HG03342 (cell line): ENCODE data around the gene GPR152.
"Not testable (repeated sequence)": the region's sequence is repeated elsewhere in the genome, so short reads cannot be mapped to it uniquely, and the experiment has no call there.

Experiments used
- ATAC-seq: cut with Tn5 transposase; IDR thresholded peaks from one replicate; pipeline ENCODE4 v1.9.1; 2021; ENCODE audit warnings: mild to moderate bottlenecking, moderate library complexity; ENCODE audit not compliant: unreplicated experiment

GPR152 gene

GRCh38 chr11:67465530-67465929, 13.0 kb upstream of the GPR152 start:
- not testable (repeated sequence) for ATAC-seq

GRCh38 chr11:67465189-67465510, 12.6 kb upstream of the GPR152 start:
- no peak for ATAC-seq

- peak; percentile 47 for ATAC-seq
Measured at GRCh38 chr11:67464411-67465188, 12.1 kb upstream of the GPR152 start.

DNA sequence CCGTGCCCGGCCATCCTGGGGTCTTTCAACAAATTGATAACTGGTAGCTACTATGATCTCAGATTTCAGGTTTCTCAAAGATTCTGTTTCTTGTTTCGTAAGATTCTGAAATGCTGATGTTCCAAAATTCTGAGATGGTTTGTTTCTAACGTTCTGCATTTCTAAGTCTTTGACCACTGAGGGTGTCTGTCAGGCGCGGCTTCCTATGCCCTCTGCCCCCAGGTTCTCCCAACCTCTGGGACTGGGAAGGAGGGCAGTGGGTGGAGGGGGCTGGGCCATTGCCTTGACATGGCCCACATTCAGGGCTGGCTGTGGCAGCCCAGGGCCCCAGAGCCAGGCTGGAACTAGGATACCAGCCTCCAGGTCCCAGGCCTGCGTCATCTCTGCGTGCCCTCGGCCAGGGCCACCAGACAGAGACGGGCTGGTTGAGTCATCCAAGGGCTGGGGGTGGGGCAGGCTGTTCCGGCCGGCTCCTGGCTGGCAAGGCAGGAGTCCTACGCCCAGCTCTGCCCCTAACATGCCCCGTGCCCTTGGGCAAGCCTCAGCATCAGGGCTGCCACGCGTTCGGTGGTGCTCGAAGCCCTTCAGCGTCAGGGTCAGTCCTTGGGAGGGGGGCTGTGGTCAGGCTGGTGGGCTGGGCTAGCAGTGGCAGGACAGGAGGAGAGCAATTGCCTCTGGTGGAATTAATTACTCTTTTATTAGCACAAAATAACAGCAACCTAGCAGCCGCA, 11.3 kb upstream of the GPR152 start:
- no peak for ATAC-seq

- no peak for ATAC-seq
Measured at GRCh38 chr11:67463186-67463585, 10.7 kb upstream of the GPR152 start.

DNA sequence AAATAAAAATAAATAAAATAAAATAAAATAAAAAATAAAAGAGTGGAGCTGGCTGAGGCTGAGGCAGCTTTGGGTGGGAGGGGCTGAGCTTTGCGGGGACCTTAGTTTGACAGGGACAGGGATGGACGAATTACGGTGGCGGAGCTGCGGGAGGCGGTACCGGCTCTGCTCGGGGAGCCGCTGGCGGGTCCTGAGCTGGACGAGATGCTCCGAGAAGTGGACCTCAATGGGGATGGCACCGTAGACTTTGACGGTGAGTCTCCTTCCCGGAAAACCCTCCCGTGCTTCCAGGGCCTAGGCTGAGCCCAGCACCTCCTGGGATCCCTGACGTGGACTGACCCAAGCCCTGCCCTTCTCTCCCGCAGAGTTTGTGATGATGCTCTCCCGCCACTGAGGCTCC, 5.7 kb upstream of the GPR152 start:
- no peak for ATAC-seq

DNA sequence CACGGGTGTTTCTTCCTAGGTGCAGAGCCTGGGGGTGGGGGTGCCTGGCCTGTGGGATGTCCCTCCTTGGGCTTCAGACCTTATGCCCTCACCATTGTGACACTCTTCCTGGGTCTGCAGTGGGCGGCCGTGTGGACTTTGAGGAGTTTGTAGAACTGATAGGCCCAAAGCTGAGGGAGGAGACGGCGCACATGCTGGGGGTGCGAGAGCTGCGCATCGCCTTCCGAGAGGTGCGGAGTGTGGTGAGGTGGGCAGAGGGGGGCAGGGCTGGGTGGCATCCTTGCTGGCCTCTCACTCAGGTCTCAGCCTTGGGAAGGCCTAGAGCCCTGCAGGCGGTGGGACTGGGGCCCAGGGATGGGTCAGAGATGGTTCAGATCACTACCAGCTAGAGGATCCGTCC, 4.9 kb upstream of the GPR152 start:
- no peak for ATAC-seq

DNA sequence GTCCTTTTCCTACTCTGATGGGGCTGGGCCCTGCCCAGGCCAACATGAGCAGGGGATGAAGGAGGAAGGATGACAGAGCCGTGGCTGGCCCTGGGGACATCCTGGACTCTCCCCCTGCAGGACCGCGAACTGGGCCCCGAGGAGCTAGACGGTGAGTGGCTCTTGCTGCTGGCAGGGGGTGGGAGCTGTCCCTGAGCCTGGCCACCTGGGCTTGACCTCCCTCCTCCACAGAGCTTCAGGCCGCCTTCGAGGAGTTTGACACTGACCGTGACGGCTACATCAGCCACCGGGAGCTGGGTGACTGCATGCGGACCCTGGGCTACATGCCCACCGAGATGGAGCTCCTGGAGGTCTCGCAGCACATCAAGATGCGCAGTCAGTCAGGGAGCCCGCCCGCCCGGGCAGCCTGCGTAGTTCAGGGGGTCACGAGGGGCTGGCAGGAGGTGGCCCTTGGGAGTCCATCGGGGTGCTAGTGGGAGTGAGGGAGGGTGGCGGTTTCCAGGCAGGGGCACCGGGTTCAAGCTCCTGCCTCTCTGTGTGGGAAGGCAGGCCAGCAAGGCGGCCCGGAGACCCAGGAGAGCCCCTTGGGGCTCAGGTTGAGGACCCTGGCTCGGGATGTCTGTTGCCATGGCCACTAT, 3.7 kb upstream of the GPR152 start:
- no peak for ATAC-seq

DNA sequence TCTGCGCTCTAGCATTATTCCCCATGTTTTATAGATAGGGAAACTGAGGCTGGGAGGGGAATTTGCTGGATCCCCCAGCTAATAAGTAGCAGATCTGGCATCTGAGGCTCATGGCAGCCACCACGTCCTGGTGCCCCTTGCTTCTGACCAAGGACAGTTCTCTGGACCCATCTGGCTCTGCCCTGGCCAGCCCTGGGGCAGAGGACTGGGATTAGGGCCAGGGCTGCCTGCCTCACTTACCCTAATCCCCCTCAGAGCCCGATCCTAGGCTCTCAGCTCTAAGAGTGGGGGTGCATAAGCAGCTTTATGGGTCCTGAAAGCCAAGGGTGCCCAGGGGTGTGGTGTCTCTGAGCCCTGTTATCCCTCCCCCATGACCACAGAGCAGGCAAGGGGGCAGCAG, 2.5 kb upstream of the GPR152 start, which contains the start of gene CABP4:
CABP4 (plus strand) TSS at position 301 of the 400 bp plus-strand sequence; CDS start at position 371, 70 bp downstream.
- ATAC-seq: no peak

GRCh38 chr11:67453816-67454732, 1.5 kb upstream of the GPR152 start:
- ATAC-seq: no peak

DNA sequence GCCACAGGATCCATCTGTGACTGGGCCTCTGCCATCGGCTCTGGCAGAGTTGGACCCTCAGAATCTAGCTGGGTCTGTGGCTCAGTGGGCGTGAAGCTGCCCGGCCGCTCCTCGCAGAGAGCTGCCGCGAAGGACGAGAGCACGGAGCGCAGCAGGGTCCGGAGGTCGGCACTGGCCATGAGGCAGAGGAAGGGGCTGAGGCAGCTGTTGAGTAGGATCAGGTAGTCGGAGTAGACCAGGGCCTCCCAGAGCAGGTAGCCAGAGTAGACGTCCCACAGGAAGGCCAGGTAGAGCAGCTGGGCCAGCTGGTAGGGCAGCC, 912 bp downstream of the GPR152 start:
- ATAC-seq: no peak

DNA sequence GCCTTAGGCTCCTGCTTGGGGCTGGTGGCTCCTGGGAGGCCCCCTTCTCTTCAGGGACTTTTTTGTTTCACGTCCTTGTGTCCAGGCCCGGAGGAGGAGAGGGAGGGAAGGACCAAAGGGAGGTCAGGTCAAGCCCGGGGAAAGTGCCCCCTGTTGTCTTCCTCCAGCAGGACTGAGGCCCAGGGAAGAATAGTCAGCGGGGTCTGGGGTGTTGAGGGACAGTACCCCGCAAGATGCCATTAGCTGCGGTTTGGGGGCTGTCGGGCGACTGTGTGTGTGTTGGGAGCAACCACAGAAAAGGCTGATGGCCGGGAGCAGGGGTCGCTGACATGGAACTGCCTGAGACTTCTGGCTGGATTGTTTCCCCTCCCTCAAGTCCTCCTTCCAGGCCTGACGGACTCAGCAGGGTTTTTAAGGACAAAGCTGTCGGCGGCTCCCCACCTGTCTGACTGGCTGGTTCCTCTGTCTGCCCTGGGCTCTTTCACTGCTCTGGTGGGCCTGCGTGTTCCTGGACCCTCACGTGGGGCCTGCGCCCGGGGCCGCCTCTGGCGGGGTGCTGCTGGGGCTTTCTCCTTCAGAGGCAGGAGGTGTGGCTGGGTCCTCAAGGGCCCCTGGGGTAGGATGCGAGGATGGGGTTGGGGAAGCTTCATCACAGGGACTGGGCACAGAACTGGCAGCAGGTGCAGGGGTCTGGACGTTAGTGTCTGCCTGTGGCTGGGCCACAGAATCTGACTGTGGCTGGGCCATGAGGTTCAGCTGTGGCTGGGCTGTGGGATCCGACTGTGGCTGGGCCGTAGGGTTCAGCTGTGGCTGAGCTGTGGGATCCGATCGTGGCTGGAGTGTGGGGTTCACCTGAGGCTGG, 1.5 kb downstream of the GPR152 start:
- ATAC-seq: no peak

- ATAC-seq: no peak
Measured at GRCh38 chr11:67449116-67449844, 3.2 kb downstream of the GPR152 start.

- no peak for ATAC-seq
Measured at GRCh38 chr11:67448220-67448609, 4.3 kb downstream of the GPR152 start.

GRCh38 chr11:67445515-67445914, 7.0 kb downstream of the GPR152 start:
- no peak for ATAC-seq

- no peak for ATAC-seq
Measured at GRCh38 chr11:67442504-67443404, 9.8 kb downstream of the GPR152 start.

DNA sequence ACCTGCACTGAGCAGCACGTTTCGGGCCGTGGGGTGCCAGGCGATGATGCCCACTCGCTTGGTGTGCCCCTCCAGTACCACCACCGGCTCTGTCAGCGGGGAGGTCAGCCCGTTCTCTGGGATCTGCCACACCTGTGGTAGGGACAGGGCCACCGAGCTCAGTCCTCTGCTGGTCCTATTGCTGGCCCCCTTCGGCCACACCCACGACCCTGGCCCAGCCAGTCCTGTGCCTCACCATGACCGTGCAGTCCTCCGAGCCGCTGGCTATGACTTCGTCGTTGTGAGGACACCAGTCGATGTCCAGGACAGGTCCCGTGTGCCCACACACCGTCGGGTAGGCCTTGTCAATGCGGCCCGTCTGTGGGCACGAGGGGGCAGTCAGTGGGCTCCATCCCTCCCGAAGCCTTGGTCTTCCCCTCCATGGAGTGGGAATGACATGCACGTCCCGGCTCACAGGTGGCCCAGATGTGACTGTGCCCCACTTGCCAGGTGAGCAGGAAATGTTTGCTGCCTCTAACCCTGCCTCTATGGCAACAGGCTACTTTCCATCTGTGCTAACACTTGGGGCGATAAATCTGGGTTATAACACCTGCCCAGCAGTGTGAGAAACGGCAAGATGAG, 10.7 kb downstream of the GPR152 start:
- ATAC-seq: no peak

GRCh38 chr11:67441098-67441563, 11.4 kb downstream of the GPR152 start:
- no peak for ATAC-seq
